GM23338 (cell line): ENCODE measurements around the gene MFRP. TPM values are rescaled to one million over a fixed set of nuclear protein-coding genes. Genes with fewer than 3 reads are reported as not detected.

Experiments used
- ATAC-seq: fragments of 200-7000 bp; cut with Tn5 transposase; 3 replicates; pipeline ENCODE4 v1.9.1; 2020
- DNase-seq: peaks from one replicate; pipeline ENCODE4 v3.0.0-alpha.2; 2015; ENCODE audit warnings: low spot score
- H2AFZ ChIP-seq: fragments of 200-600 bp; sonication (generic); 2 replicates; pipeline ENCODE4 v1.8.0; 2016; ENCODE audit warnings: antibody characterized with exemption, mild to moderate bottlenecking, moderate library complexity
- H3F3A ChIP-seq: fragments of 200-600 bp; sonication (generic); replicated peaks from 2 replicates; pipeline ENCODE4 v1.8.0; 2017; ENCODE audit warnings: antibody characterized with exemption, mixed run types, low read depth
- H3K27ac ChIP-seq: fragments of 200-600 bp; sonication (generic); 2 replicates; pipeline ENCODE4 v1.6.1; 2016; ENCODE audit warnings: low read depth
- H3K27me3 ChIP-seq: fragments of 200-600 bp; sonication (generic); 2 replicates; pipeline ENCODE4 v1.8.0; 2016; ENCODE audit warnings: mild to moderate bottlenecking, mixed run types, moderate library complexity; ENCODE audit not compliant: insufficient read depth
- H3K36me3 ChIP-seq: fragments of 200-600 bp; sonication (generic); 2 replicates; pipeline ENCODE4 v1.8.0; 2016; ENCODE audit warnings: mild to moderate bottlenecking; ENCODE audit not compliant: insufficient read depth
- H3K4me1 ChIP-seq: fragments of 200-600 bp; sonication (generic); 2 replicates; pipeline ENCODE4 v1.8.0; 2016; ENCODE audit warnings: mild to moderate bottlenecking, moderate library complexity; ENCODE audit not compliant: insufficient read depth
- H3K4me2 ChIP-seq: fragments of 200-600 bp; sonication (generic); 2 replicates; pipeline ENCODE4 v1.7.1; 2017; ENCODE audit warnings: mixed run types
- H3K4me3 ChIP-seq: fragments of 200-600 bp; sonication (generic); 2 replicates; pipeline ENCODE4 v1.6.1; 2016; ENCODE audit warnings: mixed run types
- H3K79me2 ChIP-seq: fragments of 200-600 bp; sonication (generic); replicated peaks from 2 replicates; pipeline ENCODE4 v1.8.0; 2017; ENCODE audit warnings: mild to moderate bottlenecking; ENCODE audit not compliant: insufficient read depth
- H3K9me2 ChIP-seq: fragments of 200-600 bp; sonication (generic); 2 replicates; pipeline ENCODE4 v1.8.0; 2017; ENCODE audit not compliant: insufficient read depth
- H4K20me1 ChIP-seq: fragments of 200-600 bp; sonication (generic); replicated peaks from 2 replicates; pipeline ENCODE4 v1.8.0; 2017; ENCODE audit warnings: mild to moderate bottlenecking; ENCODE audit not compliant: insufficient read depth
- H3K27ac Mint-ChIP-seq: 2 replicates; pipeline ENCODE4 v1.8.0; 2020; ENCODE audit warnings: inconsistent platforms, mild to moderate bottlenecking, moderate library complexity, mixed read lengths
- H3K27me3 Mint-ChIP-seq: 3 replicates; pipeline ENCODE4 v1.8.0; 2022; ENCODE audit warnings: low read depth, mild to moderate bottlenecking, moderate library complexity, mixed read lengths, inconsistent platforms; ENCODE audit not compliant: insufficient read depth, poor library complexity
- H3K36me3 Mint-ChIP-seq: 3 replicates; pipeline ENCODE4 v1.8.0; 2021; ENCODE audit warnings: low read depth, mild to moderate bottlenecking, inconsistent platforms, moderate library complexity, mixed read lengths
- H3K4me1 Mint-ChIP-seq: 3 replicates; pipeline ENCODE4 v1.8.0; 2020; ENCODE audit warnings: mild to moderate bottlenecking, inconsistent platforms, mixed read lengths
- H3K4me3 Mint-ChIP-seq: 3 replicates; pipeline ENCODE4 v1.8.0; 2021; ENCODE audit warnings: moderate library complexity, mild to moderate bottlenecking, inconsistent platforms, mixed read lengths
- H3K9me3 Mint-ChIP-seq: 3 replicates; pipeline ENCODE4 v1.8.0; 2020; ENCODE audit warnings: moderate library complexity, mild to moderate bottlenecking, inconsistent platforms, mixed read lengths
- CREB1 ChIP-seq: fragments of 250-450 bp; sonication (Bioruptor Pico); IDR thresholded peaks from 2 replicates; pipeline ENCODE4 v1.5.0; 2020; ENCODE audit warnings: low read depth, mild to moderate bottlenecking, moderate library complexity
- EZH2 ChIP-seq: fragments of 200-600 bp; sonication (generic); IDR thresholded peaks from one replicate; pipeline ENCODE4 v1.8.0; 2017; ENCODE audit warnings: antibody characterized with exemption, mild to moderate bottlenecking, low read depth; ENCODE audit not compliant: unreplicated experiment
- EZH2phosphoT487 ChIP-seq: fragments of 200-600 bp; sonication (generic); IDR thresholded peaks from one replicate; pipeline ENCODE4 v1.8.1; 2018; ENCODE audit warnings: antibody characterized with exemption; ENCODE audit not compliant: unreplicated experiment
- JUNB ChIP-seq: IDR thresholded peaks from one replicate; pipeline ENCODE4 v1.6.1; 2016; ENCODE audit warnings: antibody characterized with exemption; ENCODE audit not compliant: unreplicated experiment
- NANOG ChIP-seq: IDR thresholded peaks from 2 replicates; pipeline ENCODE4 v1.6.1; 2016; ENCODE audit warnings: antibody characterized with exemption, borderline replicate concordance
- POLR2AphosphoS5 ChIP-seq: IDR thresholded peaks from 2 replicates; pipeline ENCODE4 v1.6.1; 2016; ENCODE audit warnings: antibody characterized with exemption, low read depth
- ZNF114 ChIP-seq: fragments of 250-450 bp; sonication (Bioruptor Pico); IDR thresholded peaks from 2 replicates; pipeline ENCODE4 v1.5.0; 2020; ENCODE audit warnings: mild to moderate bottlenecking, moderate library complexity
- ZNF331 ChIP-seq: fragments of 250-450 bp; sonication (Bioruptor Pico); IDR thresholded peaks from 2 replicates; pipeline ENCODE4 v1.5.0; 2020; ENCODE audit warnings: low read depth, mild to moderate bottlenecking, moderate library complexity
- polyA plus RNA-seq: library from polyadenylated mRNA; unstranded; fragments of >200 nt; fragmentation: Nextera tagmentation; extraction: Ambion mirVana; gene quantifications from 2 replicates; pipeline ENCODE4 v1.2.1, GENCODE V29; 2016
- total RNA-seq: library from RNA; depleted of rRNA; stranded (reverse); fragments of >200 nt; shearing (Covaris generic); gene quantifications from 2 replicates; pipeline ENCODE4 v1.2.3, GENCODE V29; 2014
- TF ChIP-seq, protein P1 (sequence below): fragments of 250-450 bp; sonication (Bioruptor Pico); IDR thresholded peaks from 2 replicates; pipeline ENCODE4 v1.5.0; 2020; ENCODE audit warnings: mild to moderate bottlenecking, moderate library complexity
- TF ChIP-seq, protein P2 (sequence below), 2 experiments: fragments of 200-600 bp in 1 of 2; sonication (generic) in 1 of 2; conservative IDR thresholded peaks; 2 replicates each; pipeline versions ENCODE4 v1.5.1 to v1.6.1; 2016 to 2017; ENCODE audit warnings: antibody characterized with exemption in 2 of 2, low read depth in 2 of 2, mild to moderate bottlenecking in 2 of 2, moderate library complexity in 1 of 2

MFRP gene
- total and polyA plus RNA-seq, 2 experiments from 2014 or later = 0.03 TPM; not detected in 1

DNA sequence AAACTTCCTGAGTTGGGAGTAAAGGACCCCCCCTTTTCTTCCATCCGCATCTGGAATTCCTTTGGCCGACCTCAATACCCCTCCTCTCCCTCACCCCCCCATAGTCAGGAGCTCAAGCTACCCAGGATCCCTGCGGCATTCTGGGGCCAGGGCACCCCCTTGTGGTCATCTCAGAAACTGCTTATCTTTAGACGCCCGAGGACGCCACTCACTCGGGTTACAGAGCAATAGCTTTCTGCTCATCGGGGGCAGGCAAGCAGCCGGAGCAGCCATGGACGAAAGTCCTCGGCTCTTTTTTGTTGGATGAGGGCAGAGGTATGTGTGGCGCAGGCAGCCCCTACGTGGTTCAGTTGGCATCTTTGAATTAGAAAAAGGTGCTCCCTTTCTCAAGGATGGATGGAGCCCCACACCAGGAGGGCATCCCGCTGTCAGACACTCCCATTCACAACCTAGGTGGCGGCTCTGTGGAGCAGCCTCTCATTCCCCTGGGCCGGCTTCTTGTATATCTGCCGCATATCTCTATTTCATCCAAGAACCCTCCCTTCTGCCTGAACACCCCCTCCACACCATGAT is 8.1 kb downstream of the MFRP start:
- Histone ChIP-seq H3K9me2 (no peaks in the 10 kb centered on the region), H3K36me3 (no peaks in the 10 kb centered on the region; the same call in 1 of the 2 replicates), H3K79me2 (peaks cover 22% of the 10 kb centered on the region), H3F3A (peaks cover 17% of the 10 kb centered on the region), H3K27me3 (peaks cover 47% of the 10 kb centered on the region), H4K20me1 (no peaks in the 10 kb centered on the region), H2AFZ (no peak overlapping the region), H3K27ac (peak overlapping the region; percentile 75; the same call in 1 of the 2 replicates), H3K4me3 (peak overlapping the region; percentile 76), H3K4me1 (peaks cover 44% of the 10 kb centered on the region), H3K4me2 (peak overlapping the region; percentile 79)
- peak; percentile 30 for ATAC-seq
- TF ChIP-seq EZH2phosphoT487 (no peak), JUNB (no peak), EZH2 (no peak), ZNF114 (CRISPR knock-in tag) (no peak), NANOG (no peak), POLR2AphosphoS5 (0 out of 2 replicates have a peak, but pooled peaks have one; percentile 5), ZNF331 (CRISPR knock-in tag) (no peak), CREB1 (CRISPR knock-in tag) (no peak)
- TF ChIP-seq, protein P1, sequence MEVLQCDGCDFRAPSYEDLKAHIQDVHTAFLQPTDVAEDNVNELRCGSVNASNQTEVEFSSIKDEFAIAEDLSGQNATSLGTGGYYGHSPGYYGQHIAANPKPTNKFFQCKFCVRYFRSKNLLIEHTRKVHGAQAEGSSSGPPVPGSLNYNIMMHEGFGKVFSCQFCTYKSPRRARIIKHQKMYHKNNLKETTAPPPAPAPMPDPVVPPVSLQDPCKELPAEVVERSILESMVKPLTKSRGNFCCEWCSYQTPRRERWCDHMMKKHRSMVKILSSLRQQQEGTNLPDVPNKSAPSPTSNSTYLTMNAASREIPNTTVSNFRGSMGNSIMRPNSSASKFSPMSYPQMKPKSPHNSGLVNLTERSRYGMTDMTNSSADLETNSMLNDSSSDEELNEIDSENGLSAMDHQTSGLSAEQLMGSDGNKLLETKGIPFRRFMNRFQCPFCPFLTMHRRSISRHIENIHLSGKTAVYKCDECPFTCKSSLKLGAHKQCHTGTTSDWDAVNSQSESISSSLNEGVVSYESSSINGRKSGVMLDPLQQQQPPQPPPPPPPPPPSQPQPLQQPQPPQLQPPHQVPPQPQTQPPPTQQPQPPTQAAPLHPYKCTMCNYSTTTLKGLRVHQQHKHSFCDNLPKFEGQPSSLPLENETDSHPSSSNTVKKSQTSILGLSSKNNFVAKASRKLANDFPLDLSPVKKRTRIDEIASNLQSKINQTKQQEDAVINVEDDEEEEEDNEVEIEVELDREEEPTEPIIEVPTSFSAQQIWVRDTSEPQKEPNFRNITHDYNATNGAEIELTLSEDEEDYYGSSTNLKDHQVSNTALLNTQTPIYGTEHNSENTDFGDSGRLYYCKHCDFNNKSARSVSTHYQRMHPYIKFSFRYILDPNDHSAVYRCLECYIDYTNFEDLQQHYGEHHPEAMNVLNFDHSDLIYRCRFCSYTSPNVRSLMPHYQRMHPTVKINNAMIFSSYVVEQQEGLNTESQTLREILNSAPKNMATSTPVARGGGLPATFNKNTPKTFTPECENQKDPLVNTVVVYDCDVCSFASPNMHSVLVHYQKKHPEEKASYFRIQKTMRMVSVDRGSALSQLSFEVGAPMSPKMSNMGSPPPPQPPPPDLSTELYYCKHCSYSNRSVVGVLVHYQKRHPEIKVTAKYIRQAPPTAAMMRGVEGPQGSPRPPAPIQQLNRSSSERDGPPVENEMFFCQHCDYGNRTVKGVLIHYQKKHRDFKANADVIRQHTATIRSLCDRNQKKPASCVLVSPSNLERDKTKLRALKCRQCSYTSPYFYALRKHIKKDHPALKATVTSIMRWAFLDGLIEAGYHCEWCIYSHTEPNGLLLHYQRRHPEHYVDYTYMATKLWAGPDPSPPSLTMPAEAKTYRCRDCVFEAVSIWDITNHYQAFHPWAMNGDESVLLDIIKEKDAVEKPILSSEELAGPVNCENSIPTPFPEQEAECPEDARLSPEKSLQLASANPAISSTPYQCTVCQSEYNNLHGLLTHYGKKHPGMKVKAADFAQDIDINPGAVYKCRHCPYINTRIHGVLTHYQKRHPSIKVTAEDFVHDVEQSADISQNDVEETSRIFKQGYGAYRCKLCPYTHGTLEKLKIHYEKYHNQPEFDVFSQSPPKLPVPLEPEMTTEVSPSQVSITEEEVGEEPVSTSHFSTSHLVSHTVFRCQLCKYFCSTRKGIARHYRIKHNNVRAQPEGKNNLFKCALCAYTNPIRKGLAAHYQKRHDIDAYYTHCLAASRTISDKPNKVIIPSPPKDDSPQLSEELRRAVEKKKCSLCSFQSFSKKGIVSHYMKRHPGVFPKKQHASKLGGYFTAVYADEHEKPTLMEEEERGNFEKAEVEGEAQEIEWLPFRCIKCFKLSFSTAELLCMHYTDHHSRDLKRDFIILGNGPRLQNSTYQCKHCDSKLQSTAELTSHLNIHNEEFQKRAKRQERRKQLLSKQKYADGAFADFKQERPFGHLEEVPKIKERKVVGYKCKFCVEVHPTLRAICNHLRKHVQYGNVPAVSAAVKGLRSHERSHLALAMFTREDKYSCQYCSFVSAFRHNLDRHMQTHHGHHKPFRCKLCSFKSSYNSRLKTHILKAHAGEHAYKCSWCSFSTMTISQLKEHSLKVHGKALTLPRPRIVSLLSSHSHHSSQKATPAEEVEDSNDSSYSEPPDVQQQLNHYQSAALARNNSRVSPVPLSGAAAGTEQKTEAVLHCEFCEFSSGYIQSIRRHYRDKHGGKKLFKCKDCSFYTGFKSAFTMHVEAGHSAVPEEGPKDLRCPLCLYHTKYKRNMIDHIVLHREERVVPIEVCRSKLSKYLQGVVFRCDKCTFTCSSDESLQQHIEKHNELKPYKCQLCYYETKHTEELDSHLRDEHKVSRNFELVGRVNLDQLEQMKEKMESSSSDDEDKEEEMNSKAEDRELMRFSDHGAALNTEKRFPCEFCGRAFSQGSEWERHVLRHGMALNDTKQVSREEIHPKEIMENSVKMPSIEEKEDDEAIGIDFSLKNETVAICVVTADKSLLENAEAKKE = no peak
- TF ChIP-seq, protein P2, sequence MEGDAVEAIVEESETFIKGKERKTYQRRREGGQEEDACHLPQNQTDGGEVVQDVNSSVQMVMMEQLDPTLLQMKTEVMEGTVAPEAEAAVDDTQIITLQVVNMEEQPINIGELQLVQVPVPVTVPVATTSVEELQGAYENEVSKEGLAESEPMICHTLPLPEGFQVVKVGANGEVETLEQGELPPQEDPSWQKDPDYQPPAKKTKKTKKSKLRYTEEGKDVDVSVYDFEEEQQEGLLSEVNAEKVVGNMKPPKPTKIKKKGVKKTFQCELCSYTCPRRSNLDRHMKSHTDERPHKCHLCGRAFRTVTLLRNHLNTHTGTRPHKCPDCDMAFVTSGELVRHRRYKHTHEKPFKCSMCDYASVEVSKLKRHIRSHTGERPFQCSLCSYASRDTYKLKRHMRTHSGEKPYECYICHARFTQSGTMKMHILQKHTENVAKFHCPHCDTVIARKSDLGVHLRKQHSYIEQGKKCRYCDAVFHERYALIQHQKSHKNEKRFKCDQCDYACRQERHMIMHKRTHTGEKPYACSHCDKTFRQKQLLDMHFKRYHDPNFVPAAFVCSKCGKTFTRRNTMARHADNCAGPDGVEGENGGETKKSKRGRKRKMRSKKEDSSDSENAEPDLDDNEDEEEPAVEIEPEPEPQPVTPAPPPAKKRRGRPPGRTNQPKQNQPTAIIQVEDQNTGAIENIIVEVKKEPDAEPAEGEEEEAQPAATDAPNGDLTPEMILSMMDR (conservative IDR thresholded peaks at IDR 0.05; ENCODE audit: low read depth in 2 of 2) = peak; percentile 88 to 94
- Mint-ChIP-seq H3K4me1 (peaks cover 53% of the 10 kb centered on the region), H3K27me3 (peaks cover 47% of the 10 kb centered on the region), H3K9me3 (no peaks in the 10 kb centered on the region; the same call in 2 of the 3 replicates), H3K27ac (peak overlapping the region; percentile 90; the same call in 1 of the 2 replicates), H3K4me3 (peak overlapping the region; percentile 100), H3K36me3 (peaks cover 16% of the 10 kb centered on the region; the same call in 2 of the 3 replicates)
- DNase-seq = peak; percentile 92
